HEK293 (cell line): ENCODE results near the gene APOBEC2.

Experiments
- ATF2 ChIP-seq: fragments of 450-650 bp; formaldehyde crosslinking; IDR thresholded peaks from 2 replicates; pipeline ENCODE4 v1.5.1; 2016; ENCODE audit warnings: missing biosample characterization, missing genetic modification characterization, low read depth
- ELK4 ChIP-seq: IDR thresholded peaks from 2 replicates; pipeline ENCODE4 v1.6.1; 2011; ENCODE audit warnings: mild to moderate bottlenecking, low read depth, low read length, borderline replicate concordance
- HOXA7 ChIP-seq: sonication (generic); formaldehyde crosslinking; IDR thresholded peaks from 2 replicates; pipeline ENCODE4 v1.8.1; 2022; ENCODE audit warnings: missing genetic modification reagents, borderline replicate concordance
- HOXC10 ChIP-seq: sonication (generic); formaldehyde crosslinking; IDR thresholded peaks from 2 replicates; pipeline ENCODE4 v1.8.1; 2023; ENCODE audit warnings: mild to moderate bottlenecking, missing genetic modification reagents
- KLF16 ChIP-seq: fragments of 450-650 bp; formaldehyde crosslinking; IDR thresholded peaks from 2 replicates; pipeline ENCODE4 v1.5.1; 2017; ENCODE audit warnings: missing biosample characterization, missing genetic modification characterization
- SALL2 ChIP-seq: fragments of 450-650 bp; formaldehyde crosslinking; IDR thresholded peaks from 2 replicates; pipeline ENCODE4 v1.5.0; 2017; ENCODE audit warnings: missing biosample characterization, mild to moderate bottlenecking, missing genetic modification characterization, borderline replicate concordance
- SP2 ChIP-seq: fragments of 450-650 bp; formaldehyde crosslinking; IDR thresholded peaks from 2 replicates; pipeline ENCODE4 v1.5.1; 2016; ENCODE audit warnings: missing biosample characterization, missing genetic modification characterization
- TRIM28 ChIP-seq: IDR thresholded peaks from 2 replicates; pipeline ENCODE4 v1.6.1; 2011; ENCODE audit warnings: low read length, control low read depth, borderline replicate concordance
- ZBTB17 ChIP-seq: fragments of 450-650 bp; formaldehyde crosslinking; IDR thresholded peaks from 2 replicates; pipeline ENCODE4 v1.5.1; 2016; ENCODE audit warnings: missing biosample characterization, missing genetic modification characterization
- ZBTB21 ChIP-seq: fragments of 450-650 bp; formaldehyde crosslinking; IDR thresholded peaks from 2 replicates; pipeline ENCODE4 v1.5.1; 2017; ENCODE audit warnings: missing biosample characterization, missing genetic modification characterization
- ZFHX2 ChIP-seq: fragments of 450-650 bp; formaldehyde crosslinking; conservative IDR thresholded peaks from 2 replicates; pipeline ENCODE4 v1.5.1; 2016; ENCODE audit warnings: missing biosample characterization, missing genetic modification characterization
- ZNF140 ChIP-seq: fragments of 450-650 bp; formaldehyde crosslinking; IDR thresholded peaks from 2 replicates; pipeline ENCODE4 v1.5.1; 2016; ENCODE audit warnings: missing biosample characterization, missing genetic modification characterization
- ZNF157 ChIP-seq: fragments of 450-650 bp; formaldehyde crosslinking; IDR thresholded peaks from 2 replicates; pipeline ENCODE4 v1.5.1; 2016; ENCODE audit warnings: missing biosample characterization, missing genetic modification characterization
- ZNF280C ChIP-seq: fragments of 450-650 bp; formaldehyde crosslinking; IDR thresholded peaks from 2 replicates; pipeline ENCODE4 v1.5.1; 2016; ENCODE audit warnings: missing biosample characterization, missing genetic modification characterization
- ZNF302 ChIP-seq: fragments of 450-650 bp; formaldehyde crosslinking; IDR thresholded peaks from 2 replicates; pipeline ENCODE4 v1.5.1; 2016; ENCODE audit warnings: missing biosample characterization, missing genetic modification characterization, low read depth
- ZNF521 ChIP-seq: fragments of 450-650 bp; formaldehyde crosslinking; IDR thresholded peaks from 2 replicates; pipeline ENCODE4 v1.5.1; 2017; ENCODE audit warnings: missing biosample characterization, mild to moderate bottlenecking, missing genetic modification characterization
- ZNF530 ChIP-seq: fragments of 450-650 bp; formaldehyde crosslinking; IDR thresholded peaks from 2 replicates; pipeline ENCODE4 v1.5.1; 2016; ENCODE audit warnings: low read depth, missing biosample characterization, missing genetic modification characterization
- ZNF548 ChIP-seq: fragments of 450-650 bp; formaldehyde crosslinking; IDR thresholded peaks from 2 replicates; pipeline ENCODE4 v1.5.1; 2016; ENCODE audit warnings: missing biosample characterization, missing genetic modification characterization
- ZNF596 ChIP-seq: fragments of 450-650 bp; IDR thresholded peaks from 2 replicates; pipeline ENCODE4 v1.5.0; 2018; ENCODE audit warnings: missing biosample characterization, mild to moderate bottlenecking, missing genetic modification characterization, moderate library complexity
- ZNF600 ChIP-seq: fragments of 450-650 bp; formaldehyde crosslinking; IDR thresholded peaks from 2 replicates; pipeline ENCODE4 v1.5.1; 2016; ENCODE audit warnings: missing biosample characterization, missing genetic modification characterization
- ZNF621 ChIP-seq: fragments of 450-650 bp; formaldehyde crosslinking; IDR thresholded peaks from 2 replicates; pipeline ENCODE4 v1.5.1; 2017; ENCODE audit warnings: missing biosample characterization, missing genetic modification characterization
- ZNF664 ChIP-seq: fragments of 450-650 bp; formaldehyde crosslinking; IDR thresholded peaks from 2 replicates; pipeline ENCODE4 v1.5.1; 2016; ENCODE audit warnings: missing biosample characterization, missing genetic modification characterization
- ZNF747 ChIP-seq: fragments of 450-650 bp; formaldehyde crosslinking; IDR thresholded peaks from 2 replicates; pipeline ENCODE4 v1.5.1; 2016; ENCODE audit warnings: missing biosample characterization, missing genetic modification characterization
- ZNF791 ChIP-seq: fragments of 450-650 bp; formaldehyde crosslinking; IDR thresholded peaks from 2 replicates; pipeline ENCODE4 v1.5.1; 2016; ENCODE audit warnings: missing biosample characterization, missing genetic modification characterization
- ZNF792 ChIP-seq: fragments of 450-650 bp; formaldehyde crosslinking; IDR thresholded peaks from 2 replicates; pipeline ENCODE4 v1.5.1; 2016; ENCODE audit warnings: missing biosample characterization, missing genetic modification characterization
- ZNF837 ChIP-seq: fragments of 450-650 bp; formaldehyde crosslinking; IDR thresholded peaks from 2 replicates; pipeline ENCODE4 v1.5.1; 2016; ENCODE audit warnings: missing biosample characterization, missing genetic modification characterization
- ZNF843 ChIP-seq: fragments of 450-650 bp; formaldehyde crosslinking; IDR thresholded peaks from 2 replicates; pipeline ENCODE4 v1.5.1; 2016; ENCODE audit warnings: missing biosample characterization, missing genetic modification characterization
- TF ChIP-seq, protein P1 (sequence below): fragments of 450-650 bp; formaldehyde crosslinking; IDR thresholded peaks from 2 replicates; pipeline ENCODE4 v1.5.1; 2017; ENCODE audit warnings: missing biosample characterization, missing genetic modification characterization
- TF ChIP-seq, protein P2 (sequence below): fragments of 450-650 bp; formaldehyde crosslinking; IDR thresholded peaks from 2 replicates; pipeline ENCODE4 v1.5.1; 2016; ENCODE audit warnings: missing biosample characterization, missing genetic modification characterization
- TF ChIP-seq, protein P3 (sequence below): fragments of 450-650 bp; formaldehyde crosslinking; IDR thresholded peaks from 2 replicates; pipeline ENCODE4 v1.5.1; 2017; ENCODE audit warnings: missing biosample characterization, missing genetic modification characterization

The APOBEC2 gene

DNA sequence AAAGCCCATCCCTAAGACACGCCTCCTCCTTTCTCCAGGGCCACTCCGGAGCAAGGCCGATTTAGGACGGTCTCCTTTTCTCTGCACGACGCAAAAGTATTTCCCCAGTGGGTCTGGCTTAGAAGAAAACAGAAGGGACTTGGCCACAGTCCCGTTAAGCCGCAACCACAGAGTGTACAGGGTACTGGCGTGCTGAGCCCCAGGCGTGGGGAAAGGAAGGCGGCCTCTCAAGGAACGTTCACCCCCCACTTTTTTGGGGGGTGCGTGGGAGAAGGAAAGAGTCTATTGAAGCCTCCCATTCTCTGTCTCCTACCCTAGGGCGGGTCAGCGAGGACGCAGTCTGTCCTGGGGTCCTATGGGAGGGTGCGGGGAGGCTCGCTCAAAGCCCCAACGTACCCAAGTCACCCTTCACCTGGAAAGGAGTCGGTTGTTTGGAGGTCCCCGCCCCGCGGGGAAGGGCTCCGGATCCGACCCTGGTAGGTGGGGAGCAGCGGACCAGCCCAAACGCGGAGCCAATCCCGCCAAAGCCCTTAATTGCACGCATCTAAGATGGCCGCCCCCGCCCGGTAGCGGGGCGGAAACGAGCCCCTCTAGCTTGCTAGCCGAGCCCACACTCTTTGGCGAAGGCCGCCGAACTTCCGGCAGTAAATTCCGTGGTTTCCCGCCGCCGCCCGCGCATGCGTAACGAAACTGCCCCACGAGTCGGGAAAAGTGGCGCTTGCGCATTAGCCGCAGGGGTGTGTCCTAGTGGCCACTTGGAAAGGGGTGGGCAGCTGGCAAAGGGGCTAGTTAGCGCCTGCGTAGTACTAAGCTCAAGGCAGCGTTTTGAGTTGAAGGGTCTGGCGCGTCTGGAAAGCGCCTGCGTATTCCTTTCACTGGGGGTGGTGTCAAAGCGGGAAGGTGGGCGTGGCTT, 19.2 kb downstream of the APOBEC2 start, which contains the start of gene OARD1 (continued):
- no peak for TF ChIP-seq ZNF140 (tag by site-specific recombination)
- TF ChIP-seq ZBTB21 (tag by site-specific recombination): no peak
- peak; percentile 95; the same call in 1 of the 2 replicates for TF ChIP-seq HOXC10
- TF ChIP-seq ZNF596: no peak
- TF ChIP-seq ZNF600: peak; percentile 85
- TF ChIP-seq ELK4: no peak; the same call in 1 of the 2 replicates
- TF ChIP-seq, protein P1, sequence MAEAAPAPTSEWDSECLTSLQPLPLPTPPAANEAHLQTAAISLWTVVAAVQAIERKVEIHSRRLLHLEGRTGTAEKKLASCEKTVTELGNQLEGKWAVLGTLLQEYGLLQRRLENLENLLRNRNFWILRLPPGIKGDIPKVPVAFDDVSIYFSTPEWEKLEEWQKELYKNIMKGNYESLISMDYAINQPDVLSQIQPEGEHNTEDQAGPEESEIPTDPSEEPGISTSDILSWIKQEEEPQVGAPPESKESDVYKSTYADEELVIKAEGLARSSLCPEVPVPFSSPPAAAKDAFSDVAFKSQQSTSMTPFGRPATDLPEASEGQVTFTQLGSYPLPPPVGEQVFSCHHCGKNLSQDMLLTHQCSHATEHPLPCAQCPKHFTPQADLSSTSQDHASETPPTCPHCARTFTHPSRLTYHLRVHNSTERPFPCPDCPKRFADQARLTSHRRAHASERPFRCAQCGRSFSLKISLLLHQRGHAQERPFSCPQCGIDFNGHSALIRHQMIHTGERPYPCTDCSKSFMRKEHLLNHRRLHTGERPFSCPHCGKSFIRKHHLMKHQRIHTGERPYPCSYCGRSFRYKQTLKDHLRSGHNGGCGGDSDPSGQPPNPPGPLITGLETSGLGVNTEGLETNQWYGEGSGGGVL (tag by site-specific recombination): peak; percentile 22; the same call in 1 of the 2 replicates
- TF ChIP-seq ZNF521: no peak
- TF ChIP-seq, protein P2, sequence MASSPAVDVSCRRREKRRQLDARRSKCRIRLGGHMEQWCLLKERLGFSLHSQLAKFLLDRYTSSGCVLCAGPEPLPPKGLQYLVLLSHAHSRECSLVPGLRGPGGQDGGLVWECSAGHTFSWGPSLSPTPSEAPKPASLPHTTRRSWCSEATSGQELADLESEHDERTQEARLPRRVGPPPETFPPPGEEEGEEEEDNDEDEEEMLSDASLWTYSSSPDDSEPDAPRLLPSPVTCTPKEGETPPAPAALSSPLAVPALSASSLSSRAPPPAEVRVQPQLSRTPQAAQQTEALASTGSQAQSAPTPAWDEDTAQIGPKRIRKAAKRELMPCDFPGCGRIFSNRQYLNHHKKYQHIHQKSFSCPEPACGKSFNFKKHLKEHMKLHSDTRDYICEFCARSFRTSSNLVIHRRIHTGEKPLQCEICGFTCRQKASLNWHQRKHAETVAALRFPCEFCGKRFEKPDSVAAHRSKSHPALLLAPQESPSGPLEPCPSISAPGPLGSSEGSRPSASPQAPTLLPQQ (tag by site-specific recombination): no peak
- TF ChIP-seq ZNF157 (tag by site-specific recombination): no peak
- TF ChIP-seq, protein P3, sequence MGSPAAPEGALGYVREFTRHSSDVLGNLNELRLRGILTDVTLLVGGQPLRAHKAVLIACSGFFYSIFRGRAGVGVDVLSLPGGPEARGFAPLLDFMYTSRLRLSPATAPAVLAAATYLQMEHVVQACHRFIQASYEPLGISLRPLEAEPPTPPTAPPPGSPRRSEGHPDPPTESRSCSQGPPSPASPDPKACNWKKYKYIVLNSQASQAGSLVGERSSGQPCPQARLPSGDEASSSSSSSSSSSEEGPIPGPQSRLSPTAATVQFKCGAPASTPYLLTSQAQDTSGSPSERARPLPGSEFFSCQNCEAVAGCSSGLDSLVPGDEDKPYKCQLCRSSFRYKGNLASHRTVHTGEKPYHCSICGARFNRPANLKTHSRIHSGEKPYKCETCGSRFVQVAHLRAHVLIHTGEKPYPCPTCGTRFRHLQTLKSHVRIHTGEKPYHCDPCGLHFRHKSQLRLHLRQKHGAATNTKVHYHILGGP (tag by site-specific recombination): no peak
- TF ChIP-seq TRIM28: peak; percentile 82; the same call in 1 of the 2 replicates
- no peak for TF ChIP-seq ZNF747
- no peak for TF ChIP-seq ZNF791
- no peak for TF ChIP-seq ZNF548
- no peak for TF ChIP-seq ZNF621 (tag by site-specific recombination)
- TF ChIP-seq ZBTB17 (tag by site-specific recombination): peak; percentile 84
- no peak for TF ChIP-seq ZNF837 (tag by site-specific recombination)
- no peak for TF ChIP-seq SALL2
- TF ChIP-seq KLF16 (tag by site-specific recombination): 0 out of 2 replicates have a peak, but pooled peaks have one; percentile 22
- no peak for TF ChIP-seq ZNF280C (tag by site-specific recombination)
- TF ChIP-seq ZNF530: no peak
- no peak for TF ChIP-seq ZNF792
- no peak for TF ChIP-seq ATF2 (tag by site-specific recombination)
- TF ChIP-seq HOXA7: no peak
- no peak for TF ChIP-seq ZNF664 (tag by site-specific recombination)
- TF ChIP-seq ZFHX2: peak; percentile 60
- TF ChIP-seq ZNF843 (tag by site-specific recombination): peak; percentile 60
- TF ChIP-seq ZNF302 (tag by site-specific recombination): no peak
- TF ChIP-seq SP2 (tag by site-specific recombination): peak; percentile 82
